Activated naive CD8-positive, alpha-beta T cell (primary cell): ENCODE results near the gene RASSF10.

Source experiments
- H3K27ac Mint-ChIP-seq: one replicate; pipeline ENCODE4 v1.8.0; 2021; ENCODE audit warnings: mixed read lengths
- H3K27me3 Mint-ChIP-seq: one replicate; pipeline ENCODE4 v1.8.0; 2021; ENCODE audit warnings: mixed read lengths
- H3K36me3 Mint-ChIP-seq: one replicate; pipeline ENCODE4 v1.8.0; 2021; ENCODE audit warnings: mixed read lengths
- H3K4me1 Mint-ChIP-seq: one replicate; pipeline ENCODE4 v1.8.0; 2021; ENCODE audit warnings: low read depth, mixed read lengths
- H3K4me3 Mint-ChIP-seq: one replicate; pipeline ENCODE4 v1.8.0; 2021; ENCODE audit warnings: mild to moderate bottlenecking, mixed read lengths
- H3K9me3 Mint-ChIP-seq: one replicate; pipeline ENCODE4 v1.8.0; 2021; ENCODE audit warnings: low read depth, mixed read lengths

Gene RASSF10

DNA sequence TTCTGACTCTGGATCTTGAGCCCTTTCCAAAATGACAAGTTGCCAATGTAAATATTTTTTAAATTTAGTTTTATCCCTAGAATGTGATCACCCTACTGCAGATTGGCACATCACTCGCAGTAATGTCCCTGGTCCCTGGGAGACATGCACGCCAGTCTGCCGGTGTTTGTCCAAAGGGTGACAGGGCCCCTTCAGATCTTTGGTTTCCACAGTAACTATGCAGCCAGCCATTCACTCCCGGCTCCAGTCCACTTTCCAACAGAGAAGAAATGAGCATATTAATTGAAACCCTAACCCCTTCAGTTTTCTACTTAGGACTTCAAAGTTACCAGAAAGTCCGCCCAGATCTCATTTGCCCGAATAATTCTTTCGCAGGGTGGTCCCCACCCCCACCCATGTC is 25.8 kb upstream of the RASSF10 start:
- Mint-ChIP-seq H3K36me3 (no peaks in the 10 kb centered on the region), H3K4me3 (no peak overlapping the region), H3K27ac (no peak overlapping the region), H3K4me1 (no peaks in the 10 kb centered on the region), H3K9me3 (no peaks in the 10 kb centered on the region), H3K27me3 (peaks cover 6% of the 10 kb centered on the region)

DNA sequence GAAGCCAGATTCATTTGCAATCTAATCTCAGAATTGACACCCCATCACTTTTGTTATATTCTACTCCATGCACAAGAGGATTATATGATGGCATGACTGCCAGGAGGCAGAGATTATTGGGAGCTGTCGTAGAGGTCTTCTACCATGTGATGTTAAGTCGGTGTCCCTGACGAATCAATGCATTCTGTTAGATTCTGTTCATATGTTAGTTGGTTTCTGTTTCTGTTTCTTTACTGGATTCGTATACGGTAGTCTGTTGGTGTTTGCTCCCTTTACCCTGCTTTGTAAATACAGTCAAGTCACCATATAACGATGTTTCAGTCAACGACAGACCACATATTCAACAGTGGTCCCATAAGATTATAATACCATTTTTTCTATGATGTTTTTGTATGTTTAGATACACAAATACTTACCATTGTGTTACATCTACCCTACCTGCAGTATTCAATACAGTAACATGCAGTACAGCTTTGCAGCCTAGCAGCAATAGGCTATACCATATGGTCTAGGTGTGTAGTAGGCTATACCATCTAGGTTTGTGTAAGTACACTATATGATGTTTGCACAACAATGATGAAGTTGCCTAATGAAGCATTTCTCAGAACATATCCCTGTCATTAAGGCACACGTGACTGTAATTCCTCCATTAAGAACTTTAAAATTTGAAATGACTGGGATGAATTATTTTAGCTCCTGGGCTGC is 22.8 kb upstream of the RASSF10 start:
- H3K36me3 Mint-ChIP-seq: no peaks in the 10 kb centered on the region
- no peaks in the 10 kb centered on the region for H3K9me3 Mint-ChIP-seq
- H3K27ac Mint-ChIP-seq: no peak overlapping the region
- H3K4me1 Mint-ChIP-seq: no peaks in the 10 kb centered on the region
- H3K27me3 Mint-ChIP-seq: peaks cover 9% of the 10 kb centered on the region
- H3K4me3 Mint-ChIP-seq: no peak overlapping the region

GRCh38 chr11:12989428-12990161 is 19.5 kb upstream of the RASSF10 start:
- no peaks in the 10 kb centered on the region for H3K4me1 Mint-ChIP-seq
- H3K27me3 Mint-ChIP-seq: peaks cover 6% of the 10 kb centered on the region
- no peaks in the 10 kb centered on the region for H3K36me3 Mint-ChIP-seq
- H3K4me3 Mint-ChIP-seq: no peak overlapping the region
- H3K9me3 Mint-ChIP-seq: no peaks in the 10 kb centered on the region
- no peak overlapping the region for H3K27ac Mint-ChIP-seq

GRCh38 chr11:12990162-12990480 is 19.0 kb upstream of the RASSF10 start:
- H3K27ac Mint-ChIP-seq: no peak overlapping the region
- no peaks in the 10 kb centered on the region for H3K9me3 Mint-ChIP-seq
- H3K4me1 Mint-ChIP-seq: no peaks in the 10 kb centered on the region
- no peak overlapping the region for H3K4me3 Mint-ChIP-seq
- peaks cover 5% of the 10 kb centered on the region for H3K27me3 Mint-ChIP-seq
- no peaks in the 10 kb centered on the region for H3K36me3 Mint-ChIP-seq

- Mint-ChIP-seq H3K9me3 (no peaks in the 10 kb centered on the region), H3K27me3 (peaks cover 4% of the 10 kb centered on the region), H3K4me1 (no peaks in the 10 kb centered on the region), H3K4me3 (no peak overlapping the region), H3K36me3 (no peaks in the 10 kb centered on the region), H3K27ac (no peak overlapping the region)
These were observed 17.7 kb upstream of the RASSF10 start for GRCh38 chr11:12991426-12991825.

DNA sequence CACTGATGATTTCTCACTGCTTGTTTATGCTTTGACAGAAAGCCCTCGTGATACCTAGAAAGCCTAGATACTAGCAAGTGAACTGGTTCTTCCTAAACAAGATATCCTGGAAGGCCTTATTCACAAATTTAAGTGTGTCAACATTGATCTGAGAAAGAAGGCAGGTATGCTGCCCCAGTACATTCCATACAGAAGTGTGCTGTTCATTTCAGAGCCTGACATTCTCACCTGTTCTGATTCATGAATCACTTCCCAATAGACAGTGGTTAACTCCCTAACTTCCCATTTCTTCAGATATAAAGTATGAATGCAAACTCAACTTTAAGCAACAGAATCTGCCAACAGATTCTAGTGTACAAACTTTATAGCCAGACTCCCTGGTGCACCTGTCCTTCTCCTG is 15.5 kb upstream of the RASSF10 start:
- H3K4me1 Mint-ChIP-seq: no peaks in the 10 kb centered on the region
- H3K36me3 Mint-ChIP-seq: no peaks in the 10 kb centered on the region
- no peak overlapping the region for H3K4me3 Mint-ChIP-seq
- no peak overlapping the region for H3K27ac Mint-ChIP-seq
- H3K27me3 Mint-ChIP-seq: peaks cover 4% of the 10 kb centered on the region
- H3K9me3 Mint-ChIP-seq: no peaks in the 10 kb centered on the region

- Mint-ChIP-seq H3K27ac (no peak overlapping the region), H3K9me3 (no peaks in the 10 kb centered on the region), H3K36me3 (no peaks in the 10 kb centered on the region), H3K4me3 (no peak overlapping the region), H3K27me3 (peaks cover 5% of the 10 kb centered on the region), H3K4me1 (no peaks in the 10 kb centered on the region)
These were observed 14.6 kb upstream of the RASSF10 start for GRCh38 chr11:12994476-12994875.

DNA sequence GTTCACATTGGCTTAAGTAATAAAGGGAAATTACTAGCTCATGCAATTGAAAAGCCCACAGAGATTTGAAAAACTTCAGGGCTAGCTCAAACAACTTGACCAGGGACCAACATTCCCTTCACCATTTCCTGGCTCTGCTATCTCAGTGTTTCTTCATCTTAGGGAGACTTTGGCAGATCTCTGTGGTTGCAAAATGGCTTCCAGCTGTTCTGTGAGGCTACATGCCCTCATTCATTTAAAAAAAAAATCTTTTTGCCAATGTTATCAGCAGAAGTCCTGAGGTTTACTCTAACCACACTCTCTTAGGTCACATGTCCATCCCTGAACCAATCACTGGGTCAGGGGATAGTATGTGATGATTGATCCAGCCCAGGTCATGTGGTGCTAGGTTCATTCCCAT is 13.9 kb upstream of the RASSF10 start:
- Mint-ChIP-seq H3K4me1 (no peaks in the 10 kb centered on the region), H3K36me3 (no peaks in the 10 kb centered on the region), H3K27me3 (peaks cover 6% of the 10 kb centered on the region), H3K4me3 (no peak overlapping the region), H3K9me3 (no peaks in the 10 kb centered on the region), H3K27ac (no peak overlapping the region)

DNA sequence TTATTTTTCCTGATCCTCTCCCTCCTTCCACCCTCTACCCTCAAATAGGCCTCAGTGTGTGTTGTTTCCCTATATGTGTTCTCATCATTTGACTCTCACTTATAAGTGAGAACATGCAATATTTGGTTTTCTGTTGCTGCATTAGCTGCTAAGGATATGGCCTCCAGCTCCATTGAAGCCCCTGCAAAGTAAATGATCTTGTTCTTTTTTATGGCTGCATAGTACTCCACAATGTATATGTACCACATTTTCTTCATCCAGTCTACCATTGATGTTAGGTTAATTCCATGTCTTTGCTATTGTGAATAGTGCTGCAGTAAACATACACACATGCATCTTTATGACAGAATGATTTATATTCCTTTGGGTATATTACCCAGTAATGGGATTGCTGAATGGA is 13.3 kb upstream of the RASSF10 start:
- peaks cover 8% of the 10 kb centered on the region for H3K27me3 Mint-ChIP-seq
- H3K4me3 Mint-ChIP-seq: no peak overlapping the region
- H3K27ac Mint-ChIP-seq: no peak overlapping the region
- no peaks in the 10 kb centered on the region for H3K4me1 Mint-ChIP-seq
- no peaks in the 10 kb centered on the region for H3K36me3 Mint-ChIP-seq
- no peaks in the 10 kb centered on the region for H3K9me3 Mint-ChIP-seq

DNA sequence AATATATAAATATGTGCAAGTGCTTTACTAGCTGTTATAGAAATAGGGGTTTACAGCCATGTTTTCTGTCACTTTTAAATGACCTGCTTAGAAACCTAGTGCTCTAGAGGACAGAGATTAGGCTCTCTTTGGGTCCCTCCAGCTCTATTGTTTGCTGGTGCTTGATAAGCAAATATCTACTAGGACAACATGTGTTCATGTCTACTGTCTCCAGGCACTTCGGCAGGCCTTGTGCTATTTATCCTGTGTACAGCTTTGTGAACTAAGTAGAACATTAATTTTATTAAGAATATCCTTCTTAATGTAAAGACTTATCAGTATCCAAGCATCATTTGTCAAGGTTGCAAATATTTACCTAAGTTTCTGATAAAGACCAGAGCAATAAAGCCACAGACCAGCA is 11.9 kb upstream of the RASSF10 start:
- H3K4me3 Mint-ChIP-seq: no peak overlapping the region
- no peak overlapping the region for H3K27ac Mint-ChIP-seq
- H3K4me1 Mint-ChIP-seq: no peaks in the 10 kb centered on the region
- H3K9me3 Mint-ChIP-seq: no peaks in the 10 kb centered on the region
- H3K27me3 Mint-ChIP-seq: peaks cover 12% of the 10 kb centered on the region
- no peaks in the 10 kb centered on the region for H3K36me3 Mint-ChIP-seq

GRCh38 chr11:12998336-12998735 is 10.8 kb upstream of the RASSF10 start:
- Mint-ChIP-seq H3K36me3 (no peaks in the 10 kb centered on the region), H3K9me3 (no peaks in the 10 kb centered on the region), H3K27me3 (peaks cover 17% of the 10 kb centered on the region), H3K4me3 (no peak overlapping the region), H3K4me1 (no peaks in the 10 kb centered on the region), H3K27ac (no peak overlapping the region)

GRCh38 chr11:12999597-12999996 is 9.5 kb upstream of the RASSF10 start:
- H3K27ac Mint-ChIP-seq: no peak overlapping the region
- peaks cover 25% of the 10 kb centered on the region for H3K27me3 Mint-ChIP-seq
- no peaks in the 10 kb centered on the region for H3K9me3 Mint-ChIP-seq

DNA sequence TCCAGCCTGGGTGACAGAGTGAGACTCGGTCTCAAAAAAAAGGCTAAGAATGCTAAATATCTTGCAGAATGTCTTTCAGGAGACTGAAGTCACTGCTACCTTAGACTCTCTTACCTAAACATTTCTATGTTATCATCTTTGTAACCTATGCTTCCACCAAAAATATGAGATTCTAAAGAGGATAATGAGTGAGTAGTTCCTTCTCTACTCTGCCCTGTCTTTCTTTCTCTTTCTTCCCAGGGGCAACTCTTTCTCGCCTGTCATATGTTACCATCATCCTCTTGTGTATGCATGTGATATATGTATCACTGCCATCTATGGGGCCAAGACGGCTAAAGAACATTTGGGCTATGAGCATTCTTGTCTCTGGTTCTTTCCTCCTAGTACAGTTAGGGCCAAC is 9.0 kb upstream of the RASSF10 start:
- Mint-ChIP-seq H3K4me1 (no peaks in the 10 kb centered on the region), H3K36me3 (no peaks in the 10 kb centered on the region), H3K27ac (no peak overlapping the region), H3K9me3 (no peaks in the 10 kb centered on the region), H3K27me3 (peaks cover 26% of the 10 kb centered on the region), H3K4me3 (no peak overlapping the region)

More at GRCh38 chr11:12999597-12999996, 9.5 kb upstream of the RASSF10 start:
- H3K4me1 Mint-ChIP-seq: no peaks in the 10 kb centered on the region
- no peak overlapping the region for H3K4me3 Mint-ChIP-seq
- H3K36me3 Mint-ChIP-seq: no peaks in the 10 kb centered on the region

- no peaks in the 10 kb centered on the region for H3K4me1 Mint-ChIP-seq
- peaks cover 28% of the 10 kb centered on the region for H3K27me3 Mint-ChIP-seq
- H3K27ac Mint-ChIP-seq: no peak overlapping the region
- no peaks in the 10 kb centered on the region for H3K36me3 Mint-ChIP-seq
- no peaks in the 10 kb centered on the region for H3K9me3 Mint-ChIP-seq
- no peak overlapping the region for H3K4me3 Mint-ChIP-seq
These were observed 8.4 kb upstream of the RASSF10 start for GRCh38 chr11:13000721-13001120.

DNA sequence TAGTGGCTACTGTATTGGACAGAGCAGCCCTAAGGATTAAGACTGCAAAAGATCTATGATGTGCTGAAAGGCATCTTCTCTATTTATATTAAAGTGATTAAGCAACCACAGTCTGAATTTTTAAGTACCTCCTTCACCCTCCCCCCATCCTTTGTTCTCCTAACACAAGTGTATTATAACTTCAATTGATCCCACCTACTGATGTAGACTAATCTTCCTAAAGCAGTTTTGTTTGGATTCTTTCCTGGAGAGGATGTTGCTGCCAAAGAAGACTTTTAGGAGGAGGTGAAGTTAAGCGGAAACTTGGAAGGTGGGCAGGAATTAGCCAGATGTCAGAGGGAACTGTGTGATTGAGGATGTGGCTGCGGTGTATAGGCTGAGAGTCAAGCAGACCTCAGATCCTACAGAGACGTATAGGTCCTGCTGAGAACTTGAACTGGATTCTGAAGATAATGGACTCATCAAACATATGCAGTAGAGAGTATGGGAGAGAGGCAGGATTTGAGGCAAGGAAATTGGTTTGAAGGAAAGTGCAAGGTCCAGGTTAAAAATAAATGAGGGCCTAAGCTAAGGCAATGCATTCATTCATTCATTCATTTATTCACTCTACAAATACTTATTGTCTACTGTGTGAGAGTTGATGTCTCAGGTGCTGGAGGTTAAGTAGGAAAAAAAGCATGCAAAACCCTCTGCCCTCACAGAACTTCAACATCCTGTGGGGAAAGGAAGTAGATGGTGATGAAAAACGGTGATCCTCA is 5.2 kb upstream of the RASSF10 start:
- H3K9me3 Mint-ChIP-seq: no peaks in the 10 kb centered on the region
- H3K27ac Mint-ChIP-seq: no peak overlapping the region
- peaks cover 44% of the 10 kb centered on the region for H3K27me3 Mint-ChIP-seq
- peaks cover 3% of the 10 kb centered on the region for H3K4me1 Mint-ChIP-seq
- no peaks in the 10 kb centered on the region for H3K36me3 Mint-ChIP-seq
- no peak overlapping the region for H3K4me3 Mint-ChIP-seq
